CD4-positive, alpha-beta T cell treated with Interleukin-10 for 1 hour (primary cell): ENCODE results near the gene PRCD.

ENCODE experiments used
- DNase-seq: peaks from one replicate; pipeline ENCODE4 v3.0.0-alpha.2; 2020

PRCD gene

GRCh38 chr17:76542566-76542971, 2.7 kb downstream of the PRCD start:
- DNase-seq: no peak

GRCh38 chr17:76542984-76543383, 3.1 kb downstream of the PRCD start:
- no peak for DNase-seq

GRCh38 chr17:76543482-76543825, 3.6 kb downstream of the PRCD start:
- no peak for DNase-seq

- DNase-seq: no peak
Measured at GRCh38 chr17:76543826-76544545, 4.1 kb downstream of the PRCD start.

DNA sequence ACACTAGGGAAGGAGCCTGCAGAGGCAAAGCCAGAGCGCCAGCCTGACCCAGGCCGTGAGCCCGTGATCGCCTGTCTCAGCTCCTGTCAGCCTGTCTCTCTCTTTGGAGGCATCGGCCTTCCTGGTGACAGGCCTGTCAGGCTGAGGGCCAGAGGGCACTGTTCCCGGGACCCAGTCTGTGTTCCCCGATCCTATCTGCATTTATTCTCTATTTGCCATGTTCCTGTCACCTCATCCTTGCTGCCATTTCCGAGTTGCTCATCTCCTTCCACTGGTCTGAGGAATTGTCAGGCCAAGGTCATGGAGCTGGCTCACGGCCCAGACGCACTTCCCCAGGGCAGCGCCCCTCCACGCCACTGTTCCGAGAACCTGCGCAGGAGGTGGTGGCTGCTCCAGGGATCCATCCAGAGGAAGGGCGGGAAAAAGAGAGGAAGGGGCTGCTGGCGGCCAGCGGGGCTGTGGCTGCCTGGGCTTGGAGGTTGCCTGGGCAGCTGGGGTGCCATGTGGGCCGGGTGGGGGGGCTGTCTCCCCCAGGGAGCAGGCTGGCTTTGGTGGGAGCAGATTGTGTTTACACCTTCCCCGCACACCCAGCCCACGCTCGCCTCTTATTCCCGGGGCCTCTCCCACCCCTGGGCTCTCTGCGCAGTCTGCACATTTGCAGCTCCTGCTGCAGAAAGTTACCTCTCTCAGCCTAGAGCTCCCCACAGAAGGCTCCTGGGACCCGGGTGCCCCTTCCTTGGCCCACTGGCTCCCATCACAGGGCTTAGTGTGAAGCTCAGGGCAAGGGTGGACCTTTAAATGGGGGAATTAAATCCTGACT, 4.9 kb downstream of the PRCD start:
- no peak for DNase-seq

GRCh38 chr17:76545918-76546555, 6.2 kb downstream of the PRCD start:
- DNase-seq: no peak

DNA sequence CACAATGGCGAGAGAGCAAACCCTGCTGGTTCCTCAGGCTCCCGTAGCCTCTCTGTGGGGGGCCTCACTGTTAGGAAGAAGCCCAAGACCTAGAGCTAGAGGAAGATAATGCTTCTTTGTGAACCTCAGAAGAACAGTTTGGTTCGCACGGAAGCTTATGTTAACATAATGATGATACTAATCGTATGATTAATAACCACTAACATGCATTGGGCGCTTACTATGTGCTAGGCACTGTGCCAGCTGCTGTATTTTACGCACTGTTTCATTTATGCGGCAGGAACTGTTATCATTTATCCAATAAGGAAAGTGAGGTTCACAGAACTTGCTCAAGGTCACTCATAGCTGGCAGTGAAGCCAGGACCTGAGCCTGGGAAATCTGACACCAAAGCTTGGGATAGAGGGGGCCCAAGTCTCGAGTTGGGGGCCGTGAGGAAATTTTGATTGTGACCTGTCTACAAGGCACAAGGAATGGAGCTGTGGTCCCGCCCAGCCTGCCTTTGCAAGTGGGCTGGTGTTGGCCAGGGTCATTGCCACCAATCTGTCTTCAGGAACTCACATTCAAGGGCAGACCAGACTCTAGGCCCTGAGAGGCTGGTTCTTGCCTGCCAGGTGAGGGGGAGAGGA, 6.8 kb downstream of the PRCD start:
- no peak for DNase-seq

- DNase-seq: peak; percentile 75
Measured at GRCh38 chr17:76547183-76547641, 7.4 kb downstream of the PRCD start.

DNA sequence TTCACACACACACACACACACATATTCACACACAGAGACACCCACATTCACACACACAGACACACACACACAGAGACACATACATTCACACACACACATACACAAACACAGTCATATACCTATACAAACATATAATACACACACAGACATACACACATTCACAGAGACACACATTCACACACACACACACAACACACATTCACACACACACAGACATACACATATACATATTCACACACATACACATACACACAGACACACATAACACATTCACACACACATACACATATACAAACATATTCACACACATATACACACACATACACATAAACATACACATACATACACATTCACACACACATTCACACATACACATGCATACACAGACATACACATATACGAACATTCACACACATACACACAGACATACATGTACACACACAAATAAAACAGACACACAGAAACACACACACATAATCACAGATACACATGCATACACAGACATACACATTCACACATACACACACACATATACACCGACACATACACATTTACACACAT, 7.9 kb downstream of the PRCD start:
- no peak for DNase-seq

DNA sequence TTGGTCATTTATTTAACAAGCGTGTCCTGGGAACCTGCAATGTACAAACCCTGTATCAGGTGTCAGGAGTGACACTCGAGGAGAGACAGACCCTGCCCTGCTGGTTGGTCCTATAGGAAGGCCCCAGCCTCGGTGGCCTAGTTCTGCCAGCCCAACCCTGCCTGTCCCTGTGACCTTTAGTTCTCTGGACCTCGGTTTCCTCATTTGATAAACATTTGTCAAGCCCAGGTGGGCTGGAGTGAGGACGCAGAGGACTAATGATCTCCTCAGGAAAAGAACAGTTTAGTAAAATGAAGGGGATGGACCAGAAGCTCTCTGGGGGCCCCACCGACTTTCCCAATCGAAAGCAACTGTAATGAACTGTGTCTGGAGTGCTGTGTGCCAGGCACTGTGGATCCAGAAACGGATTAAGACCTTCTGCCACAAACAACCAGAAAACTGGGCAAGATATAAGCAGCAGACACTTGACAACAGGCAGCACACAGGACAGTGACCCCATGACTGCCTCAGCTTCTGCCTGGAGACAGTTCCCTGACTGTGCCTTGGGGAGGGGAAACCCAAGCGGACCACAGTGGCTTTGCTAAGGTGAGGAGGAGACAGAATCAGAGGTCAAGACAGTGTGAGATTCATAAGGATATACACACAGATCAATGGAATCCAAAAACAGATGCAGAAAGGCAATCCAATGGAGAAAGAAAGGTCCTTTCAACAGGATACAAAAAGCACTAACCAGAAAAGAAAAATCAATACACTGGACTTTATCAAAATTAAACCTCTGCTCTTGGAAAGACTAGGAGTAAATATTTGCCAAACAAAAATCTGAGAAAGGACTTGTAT, 8.8 kb downstream of the PRCD start:
- no peak for DNase-seq

- no peak for DNase-seq
Measured at GRCh38 chr17:76549215-76549518, 9.3 kb downstream of the PRCD start.

DNA sequence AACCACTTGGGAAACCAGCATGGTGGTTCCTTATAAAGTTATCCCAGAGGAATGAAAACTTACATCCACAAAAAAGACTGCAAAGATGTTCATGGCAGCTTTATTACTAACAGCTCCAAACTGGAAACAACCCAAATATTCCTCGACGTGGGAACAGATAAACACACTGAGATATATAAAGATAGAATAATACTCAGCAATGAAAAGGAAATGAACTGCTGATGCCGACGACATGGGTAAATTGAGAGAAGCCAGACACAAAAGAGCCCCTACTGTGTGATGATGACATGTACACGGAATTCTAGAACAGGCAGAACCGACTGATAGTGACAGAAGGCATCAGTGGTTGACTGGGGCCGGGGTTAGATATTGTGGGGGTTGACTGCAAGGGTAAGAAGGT, 9.7 kb downstream of the PRCD start:
- DNase-seq: no peak

GRCh38 chr17:76550712-76551615, 11.1 kb downstream of the PRCD start:
- DNase-seq: no peak

- DNase-seq: no peak
Measured at GRCh38 chr17:76551685-76552084, 11.8 kb downstream of the PRCD start.

GRCh38 chr17:76553178-76553908, 13.5 kb downstream of the PRCD start:
- no peak for DNase-seq

GRCh38 chr17:76554131-76554530, 14.3 kb downstream of the PRCD start:
- no peak for DNase-seq

DNA sequence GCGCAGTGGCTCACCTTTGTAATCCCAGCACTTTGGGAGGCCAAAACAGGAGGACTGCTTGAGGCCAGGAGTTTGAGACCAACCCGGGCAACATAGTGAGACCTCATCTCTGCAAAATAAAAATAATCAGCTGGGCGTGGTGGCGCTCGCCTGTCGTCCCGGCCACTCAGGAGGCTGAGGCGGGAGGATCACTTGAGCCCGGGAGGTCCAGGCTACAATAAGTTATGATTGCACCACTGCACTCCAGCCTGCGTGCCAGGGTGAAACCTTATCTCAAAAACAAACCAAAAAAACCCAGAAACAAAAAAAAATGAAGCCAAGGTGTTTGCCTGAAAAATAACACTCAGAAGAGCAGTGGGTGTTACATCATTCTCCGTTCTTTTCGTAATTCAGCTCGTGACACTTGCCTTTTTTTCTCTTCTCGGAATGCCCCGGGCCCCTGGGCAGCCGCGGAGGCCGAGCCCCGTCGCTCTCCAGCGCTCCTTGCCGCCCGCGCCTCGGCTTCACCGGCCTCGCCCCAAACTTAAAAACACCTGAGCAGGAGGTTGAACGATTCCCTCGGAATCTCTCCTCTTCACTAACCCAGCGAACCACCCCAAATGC, 17.0 kb downstream of the PRCD start:
- DNase-seq: peak; percentile 72

- DNase-seq: peak; percentile 97
Measured at GRCh38 chr17:76557368-76558197, 17.7 kb downstream of the PRCD start.
